Stimulated activated CD4-positive, alpha-beta T cell treated with anti-CD3 and anti-CD28 coated beads, Interleukin-1b, Interleukin-23, amount 100 ng/mL, for 24 hours (primary cell): ENCODE results near the gene PRDM16.

Experiments used
- DNase-seq, 4 experiments: peaks; one replicate each; pipeline ENCODE4 v3.0.0-alpha.2; 2020; ENCODE audit warnings: low read depth in 4 of 4, low spot score in 1 of 4

PRDM16 gene

GRCh38 chr1:3120994-3121393, 52.0 kb downstream of the PRDM16 start:
- DNase-seq = no peak

- DNase-seq = no peak
Observed at GRCh38 chr1:3121401-3122210, 52.6 kb downstream of the PRDM16 start.

GRCh38 chr1:3122311-3122710, 53.3 kb downstream of the PRDM16 start:
- DNase-seq = no peak

GRCh38 chr1:3124246-3124645, 55.2 kb downstream of the PRDM16 start:
- DNase-seq = no peak

GRCh38 chr1:3125078-3125477, 56.1 kb downstream of the PRDM16 start:
- DNase-seq = no peak

- no peak for DNase-seq
Observed at GRCh38 chr1:3125546-3126368, 56.8 kb downstream of the PRDM16 start.

- DNase-seq = no peak
Observed at GRCh38 chr1:3126756-3127678, 58.0 kb downstream of the PRDM16 start.

GRCh38 chr1:3127738-3128137, 58.7 kb downstream of the PRDM16 start:
- no peak for DNase-seq

- no peak for DNase-seq
Observed at GRCh38 chr1:3128431-3129132, 59.6 kb downstream of the PRDM16 start.

GRCh38 chr1:3129133-3129490, 60.1 kb downstream of the PRDM16 start:
- DNase-seq = no peak

- DNase-seq = no peak
Observed at GRCh38 chr1:3130268-3130667, 61.3 kb downstream of the PRDM16 start.

GRCh38 chr1:3132660-3133059, 63.7 kb downstream of the PRDM16 start:
- no peak for DNase-seq

- no peak for DNase-seq
Observed at GRCh38 chr1:3133686-3134085, 64.7 kb downstream of the PRDM16 start.

GRCh38 chr1:3134381-3135072, 65.5 kb downstream of the PRDM16 start:
- no peak for DNase-seq

GRCh38 chr1:3135073-3135702, 66.2 kb downstream of the PRDM16 start:
- no peak for DNase-seq

GRCh38 chr1:3135744-3136455, 66.9 kb downstream of the PRDM16 start:
- no peak for DNase-seq

- DNase-seq = no peak
Observed at GRCh38 chr1:3136532-3136931, 67.5 kb downstream of the PRDM16 start.

GRCh38 chr1:3137111-3138100, 68.4 kb downstream of the PRDM16 start:
- no peak for DNase-seq
